ENCODE results near the gene ZNF419. TPM values are rescaled to one million over a fixed set of nuclear protein-coding genes. Genes with fewer than 3 reads are reported as not detected.
"Not testable (repeated sequence)": the region's sequence is repeated elsewhere in the genome, so short reads cannot be mapped to it uniquely, and the experiment has no call there.

Gene ZNF419
- 10 to 100 TPM in 7 of 12 donors, 1 to 10 TPM in 4, not detected in 1; 8.0 to 13.4 (median 10.2) TPM for polyA plus RNA-seq (ENCODE audit: insufficient read length in 12 of 12)
- long read RNA-seq, donor 1, partial matches to known transcripts = 0 of 3 reads
- long read RNA-seq, donor 1, other reads (novel, unspliced or antisense) = 0 of 3 reads
- long read RNA-seq, donor 2, full-length matches to known transcripts = 4 of 4 reads
- long read RNA-seq, donor 2, partial matches to known transcripts = 0 of 4 reads
- long read RNA-seq, donor 2, other reads (novel, unspliced or antisense) = 0 of 4 reads
- long read RNA-seq, donor 3, partial matches to known transcripts = 0 of 2 reads
- long read RNA-seq, donor 3, other reads (novel, unspliced or antisense) = 0 of 2 reads
- long read RNA-seq, donor 4, partial matches to known transcripts = 0 of 2 reads
- long read RNA-seq, donor 4, other reads (novel, unspliced or antisense) = 0 of 2 reads
- long read RNA-seq, donor 5, partial matches to known transcripts = 0 of 3 reads
- long read RNA-seq, donor 5, other reads (novel, unspliced or antisense) = 0 of 3 reads
- long read RNA-seq, donor 6 = 0 reads
- long read RNA-seq, donor 7, partial matches to known transcripts = 0 of 1 reads
- long read RNA-seq, donor 7, other reads (novel, unspliced or antisense) = 0 of 1 reads
- long read RNA-seq, donor 8, partial matches to known transcripts = 0 of 4 reads
- long read RNA-seq, donor 8, other reads (novel, unspliced or antisense) = 0 of 4 reads
- long read RNA-seq, donor 9, partial matches to known transcripts = 0 of 1 reads
- long read RNA-seq, donor 9, other reads (novel, unspliced or antisense) = 0 of 1 reads
- long read RNA-seq, donor 10, partial matches to known transcripts = 0 of 2 reads
- long read RNA-seq, donor 10, other reads (novel, unspliced or antisense) = 0 of 2 reads
- long read RNA-seq, donor 11 = 0 reads

DNA sequence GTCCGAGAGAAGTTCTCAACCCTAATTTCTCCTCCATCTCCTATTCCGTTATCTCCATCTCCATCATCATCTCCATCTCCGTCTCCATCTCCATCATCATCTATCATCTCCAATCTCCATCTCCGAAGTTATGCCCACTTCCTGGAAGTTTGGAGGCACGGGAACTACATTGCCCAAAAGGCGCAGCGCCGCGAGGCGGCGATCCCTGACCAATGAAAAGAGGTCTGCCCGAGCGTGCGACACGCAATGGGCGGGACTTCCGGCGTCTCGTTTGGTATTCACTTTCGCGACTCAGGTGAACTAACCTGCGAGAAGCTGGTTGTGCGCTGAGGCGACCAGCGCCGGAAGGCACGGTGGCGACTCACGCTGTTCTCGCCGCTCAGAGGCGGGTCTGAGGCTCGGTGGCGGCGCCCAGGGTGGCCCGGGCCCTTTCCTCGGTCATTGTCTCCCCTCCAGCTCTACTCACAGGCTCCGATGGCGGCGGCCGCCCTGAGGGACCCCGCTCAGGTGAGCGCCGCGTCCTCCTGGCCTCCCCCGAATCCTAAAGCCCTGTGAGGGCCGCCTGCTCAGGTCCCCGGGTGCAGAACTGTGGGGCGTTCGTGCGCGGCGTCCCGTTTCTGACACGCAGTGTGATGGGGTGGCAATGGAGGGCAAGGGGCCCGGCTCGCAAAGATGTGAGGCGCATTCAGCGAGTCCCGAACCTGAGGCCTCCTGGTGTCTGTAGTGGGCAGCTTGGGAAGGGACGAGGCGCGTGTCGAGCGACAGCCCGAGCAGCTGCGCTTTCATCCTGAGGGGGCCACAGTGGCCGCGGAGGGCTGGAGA, at the start of gene ZNF419:
ZNF419 (plus strand) TSS at position 274 of the 822 bp plus-strand sequence; CDS start at position 475, 201 bp downstream.
- DNase-seq = peak; percentile 94

DNA sequence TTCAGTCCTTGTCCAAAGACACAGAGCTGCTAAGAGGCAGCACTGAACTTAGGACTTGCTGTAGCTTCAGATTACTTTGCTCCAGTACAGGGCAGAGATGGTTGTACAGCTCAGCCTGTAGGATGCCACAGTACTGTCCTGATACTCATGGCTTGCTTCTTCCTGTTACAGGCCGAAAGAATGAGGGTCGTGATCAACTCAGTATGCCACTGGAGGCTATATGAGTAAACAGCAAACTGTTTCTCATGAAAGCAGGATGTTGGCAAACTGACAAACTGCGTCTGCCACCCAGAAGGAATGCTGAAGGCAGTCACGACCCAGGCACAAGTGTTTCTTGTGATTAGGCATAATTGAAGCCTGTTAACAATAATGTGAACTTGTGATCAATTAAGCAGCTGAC, 49.6 kb upstream of the ZNF419 start:
- no peak for DNase-seq

DNA sequence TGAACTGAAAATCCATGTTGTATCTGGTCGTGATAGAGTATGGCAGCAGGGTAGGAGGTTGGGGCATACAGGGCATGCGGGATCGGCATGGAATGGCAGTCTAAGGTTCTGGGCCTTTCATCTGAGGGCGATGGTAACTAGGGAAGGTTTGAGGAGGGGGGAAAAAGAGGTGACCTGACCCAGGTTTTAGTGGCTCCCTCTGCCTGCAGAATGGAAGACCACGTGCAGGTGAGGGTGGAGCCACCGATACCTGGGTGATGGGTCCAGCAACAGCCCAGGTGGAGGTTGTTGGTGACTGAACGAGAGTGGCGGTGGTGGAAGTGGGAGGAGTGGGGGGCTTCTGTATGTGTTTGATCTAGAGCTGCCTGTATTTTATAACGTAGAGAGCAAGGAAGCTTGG, 48.6 kb upstream of the ZNF419 start:
- no peak for DNase-seq

DNA sequence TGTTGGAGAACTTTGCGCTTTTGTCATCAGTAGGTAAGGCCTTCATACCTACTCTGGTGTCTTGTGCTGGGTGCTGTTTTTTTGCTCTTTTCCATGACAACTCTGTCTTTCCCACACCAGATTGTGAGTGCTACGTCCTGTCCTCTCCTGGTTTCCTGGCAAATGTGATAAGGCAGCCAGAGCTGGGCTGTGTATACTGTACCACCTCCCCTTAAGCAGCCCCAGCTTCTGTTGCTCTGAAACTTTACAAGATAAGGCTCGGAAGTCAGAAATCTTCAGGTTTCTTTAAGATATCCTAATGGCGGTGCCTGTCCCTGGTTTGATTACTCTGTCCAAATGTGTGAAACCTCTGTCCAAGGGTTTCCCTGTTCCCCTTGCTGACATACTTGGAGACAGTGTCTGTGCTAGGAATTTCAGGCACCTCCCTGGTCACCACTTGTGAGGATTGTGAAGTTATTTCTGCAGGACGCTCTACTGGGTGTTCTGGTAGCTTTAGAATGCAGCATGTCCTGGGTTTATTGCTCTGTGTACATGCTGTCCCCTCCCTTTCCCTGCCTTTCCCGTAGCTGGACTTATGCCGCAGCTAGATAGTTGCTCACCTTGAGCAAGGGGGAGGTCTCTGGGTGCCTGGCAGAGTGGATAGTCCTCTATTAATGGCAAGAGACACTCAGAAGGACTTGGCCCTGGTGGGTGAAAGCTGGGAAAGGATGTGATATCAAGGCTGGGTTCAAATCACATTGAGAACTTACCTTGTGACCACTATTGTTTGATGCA, 45.4 kb upstream of the ZNF419 start:
- DNase-seq = no peak

DNA sequence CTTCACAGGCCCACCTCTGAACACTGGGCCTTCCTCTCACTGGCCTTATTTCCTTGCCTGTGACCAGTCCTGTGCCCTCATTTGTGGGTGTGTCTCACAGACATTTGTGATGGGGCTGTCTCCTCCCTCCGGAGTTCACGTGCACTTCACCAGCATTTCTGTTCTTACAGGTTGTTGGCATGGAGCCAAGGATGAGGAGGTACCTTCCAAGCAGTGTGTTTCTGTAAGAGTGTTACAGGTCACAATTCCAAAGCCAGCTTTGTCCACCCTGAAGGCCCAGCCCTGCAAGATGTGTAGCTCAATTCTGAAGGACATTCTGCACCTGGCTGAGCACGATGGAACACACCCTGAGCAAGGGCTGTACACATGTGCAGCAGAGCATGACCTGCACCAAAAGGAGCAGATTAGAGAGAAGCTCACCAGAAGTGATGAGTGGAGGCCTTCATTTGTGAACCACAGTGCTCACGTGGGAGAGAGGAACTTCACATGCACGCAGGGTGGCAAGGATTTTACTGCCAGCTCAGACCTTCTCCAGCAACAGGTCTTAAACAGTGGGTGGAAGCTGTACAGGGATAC, 44.3 kb upstream of the ZNF419 start:
- DNase-seq = no peak

GRCh38 chr19:57452307-57452706, 35.2 kb upstream of the ZNF419 start:
- DNase-seq = no peak

DNA sequence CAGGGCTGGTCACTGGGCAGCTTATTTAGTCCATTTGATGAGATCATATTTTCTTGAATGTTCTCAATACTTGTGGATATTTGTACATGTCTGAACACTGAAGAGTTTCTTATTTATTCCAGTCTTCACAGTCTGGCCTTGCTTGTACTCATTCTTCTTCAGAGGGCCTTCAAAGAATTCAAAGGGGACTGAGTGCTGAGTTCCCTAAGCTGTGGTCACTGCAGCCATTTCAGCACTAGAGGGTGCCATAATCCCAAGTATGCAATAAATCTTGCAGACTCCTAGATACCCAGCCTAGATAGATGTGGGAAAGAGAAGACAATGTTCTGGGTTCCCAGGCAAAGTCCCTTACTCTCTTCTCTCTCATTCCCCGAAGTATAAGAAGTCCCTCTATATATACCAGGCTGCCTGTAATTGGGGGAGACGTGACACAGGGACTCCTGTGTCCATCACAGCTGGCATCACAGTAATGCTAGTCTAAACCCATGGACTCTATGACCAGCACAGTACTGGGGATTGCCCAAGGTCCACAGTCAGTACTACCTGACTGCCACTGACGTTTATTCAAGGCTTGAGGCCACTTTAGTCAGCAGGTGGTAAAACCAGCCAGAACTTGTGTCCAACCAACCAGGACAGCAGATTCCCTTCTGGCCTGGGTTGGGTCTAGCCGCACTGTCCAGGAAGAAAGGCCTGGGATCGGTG, 21.7 kb upstream of the ZNF419 start:
- DNase-seq = no peak

DNA sequence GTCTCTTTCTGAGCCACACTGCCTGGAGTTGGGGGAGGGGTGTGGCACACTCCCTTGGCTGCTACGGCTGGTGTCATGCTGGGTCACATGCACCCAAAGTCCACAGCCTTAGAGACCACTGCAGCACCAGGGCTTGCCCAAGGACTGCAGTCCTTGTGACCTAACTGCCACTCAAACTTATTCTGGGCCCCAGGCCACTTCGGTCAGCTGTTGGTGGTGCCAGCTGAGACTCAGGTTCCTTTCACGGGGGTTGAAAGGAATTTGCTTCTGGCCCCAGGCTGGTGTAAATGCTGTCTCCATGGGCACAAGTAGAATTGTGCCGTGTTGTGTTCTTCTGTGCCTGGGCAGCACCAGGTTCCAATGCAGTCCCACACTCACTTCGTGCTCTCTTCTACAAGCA, 21.1 kb upstream of the ZNF419 start:
- DNase-seq = no peak

DNA sequence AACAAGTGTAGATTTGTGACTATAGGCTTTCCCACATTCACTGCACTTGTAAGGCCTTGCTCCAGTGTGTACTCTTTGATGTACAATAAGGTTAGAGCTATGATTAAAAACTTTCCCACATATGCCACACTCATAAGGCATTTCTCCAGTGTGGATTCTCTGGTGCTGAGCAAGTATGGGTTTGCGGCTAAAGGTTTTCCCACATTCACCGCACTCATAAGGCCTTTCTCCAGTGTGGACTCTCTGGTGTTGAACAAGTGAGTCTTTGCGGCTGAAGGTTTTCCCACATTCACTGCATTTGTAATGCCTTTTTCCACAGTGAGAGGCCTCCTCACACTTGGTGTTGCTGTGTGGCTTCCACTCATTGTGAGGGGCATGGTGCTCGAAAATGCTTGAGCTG, 13.9 kb upstream of the ZNF419 start:
- no peak for DNase-seq

DNA sequence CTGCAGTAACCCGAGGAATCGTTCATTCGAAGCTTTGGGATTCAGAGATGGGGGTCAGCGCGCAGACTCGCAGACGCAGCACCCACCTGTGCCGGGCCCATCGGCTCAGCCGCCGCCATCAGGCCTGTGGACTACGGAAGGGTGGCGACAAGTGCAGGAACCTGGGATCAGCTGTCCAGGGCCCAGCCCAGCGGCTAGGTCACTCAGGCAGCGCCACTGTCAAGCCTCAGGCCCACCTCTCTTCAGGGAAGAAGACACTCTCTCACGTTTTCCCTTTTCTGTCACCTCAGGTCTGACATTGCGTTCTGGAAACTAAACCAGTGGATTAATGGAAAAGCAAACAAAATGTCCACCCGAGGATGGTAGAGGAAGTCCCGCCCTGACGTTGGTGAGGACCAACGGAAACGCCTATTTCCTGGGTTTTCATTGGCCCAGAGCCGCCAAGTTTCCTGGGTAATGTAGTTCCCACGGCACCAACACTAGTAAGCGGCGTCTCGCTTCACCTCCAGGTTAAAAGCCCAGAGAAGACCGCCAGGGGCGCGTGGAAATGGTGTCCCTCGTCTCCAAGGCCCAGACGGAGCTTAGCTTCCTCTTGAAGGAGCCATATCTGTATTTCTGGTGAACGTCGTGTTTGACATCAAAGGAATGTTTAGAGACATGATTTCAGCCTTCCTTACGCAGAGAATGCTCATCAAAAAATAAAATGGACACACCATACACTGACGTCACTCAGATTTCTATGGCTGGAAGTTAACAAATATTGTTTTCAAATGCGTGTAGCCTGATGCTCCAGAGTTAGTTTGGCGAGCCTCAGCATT, 10.2 kb upstream of the ZNF419 start, which contains the start of gene ZNF772:
ZNF772 (minus strand) TSS at position 376 of the 818 bp plus-strand sequence; CDS start at position 119, 257 bp downstream.
- peak; percentile 94 for DNase-seq

DNA sequence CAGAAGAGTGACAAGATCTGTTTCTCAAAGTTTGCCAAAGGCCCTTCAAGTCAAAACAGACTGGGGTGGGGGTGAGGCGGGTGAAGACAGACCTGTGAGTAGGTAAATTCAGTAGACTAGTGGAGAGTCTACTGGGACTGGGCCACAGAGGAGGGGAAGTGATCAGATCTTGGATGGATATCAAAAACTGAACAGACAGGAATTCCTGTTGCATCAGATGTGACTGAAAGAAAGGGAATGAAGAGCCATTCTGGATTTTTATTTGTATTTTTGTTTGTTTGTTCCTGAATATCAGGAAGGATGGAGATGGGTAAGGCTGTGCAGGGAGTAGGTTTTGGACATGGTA, 722 bp downstream of the ZNF419 start:
- not testable (repeated sequence) for DNase-seq

DNA sequence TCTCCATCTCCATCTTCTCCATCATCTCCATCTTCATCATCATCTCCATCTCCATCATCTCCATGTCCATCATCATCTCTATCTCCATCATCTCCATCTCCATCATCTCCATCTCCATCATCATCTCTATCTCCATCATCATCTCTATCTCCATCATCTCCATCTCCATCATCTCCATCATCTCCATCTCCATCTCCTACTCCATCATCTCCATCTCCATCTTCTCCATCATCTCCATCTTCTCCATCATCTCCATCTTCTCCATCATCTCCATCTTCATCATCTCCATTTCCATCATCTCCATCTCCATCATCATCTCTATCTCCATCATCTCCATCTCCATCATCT, 11.8 kb downstream of the ZNF419 start:
- DNase-seq = not testable (repeated sequence)

- DNase-seq = peak; percentile 97
Measured at GRCh38 chr19:57499680-57500395, 12.3 kb downstream of the ZNF419 start, which contains the start of gene ZNF773. Gene ZNF773, plus strand, starts transcription at chr19:57499938. Its CDS starts 143 bp downstream, at chr19:57500081.

GRCh38 chr19:57500400-57500799, 12.8 kb downstream of the ZNF419 start:
- not testable (repeated sequence) for DNase-seq

GRCh38 chr19:57506163-57506562, 18.6 kb downstream of the ZNF419 start:
- DNase-seq = no peak

DNA sequence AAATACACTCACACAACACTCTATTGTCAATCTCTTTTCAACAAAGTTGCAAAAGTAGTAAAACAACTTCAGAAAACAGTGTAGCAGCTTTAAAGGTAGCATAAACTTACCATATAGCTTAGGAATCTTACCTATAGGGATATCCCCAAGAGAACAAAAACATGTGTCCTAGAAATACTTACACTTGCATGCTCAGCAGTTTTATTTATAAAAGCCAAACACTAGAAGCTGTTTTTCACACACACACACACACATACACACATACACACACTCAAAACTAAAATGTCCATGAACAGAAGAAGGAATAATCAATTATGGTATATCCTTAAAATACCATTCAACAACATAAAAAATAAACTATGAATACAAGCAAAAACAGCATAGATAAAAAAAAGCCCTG, 23.9 kb downstream of the ZNF419 start:
- DNase-seq = no peak

DNA sequence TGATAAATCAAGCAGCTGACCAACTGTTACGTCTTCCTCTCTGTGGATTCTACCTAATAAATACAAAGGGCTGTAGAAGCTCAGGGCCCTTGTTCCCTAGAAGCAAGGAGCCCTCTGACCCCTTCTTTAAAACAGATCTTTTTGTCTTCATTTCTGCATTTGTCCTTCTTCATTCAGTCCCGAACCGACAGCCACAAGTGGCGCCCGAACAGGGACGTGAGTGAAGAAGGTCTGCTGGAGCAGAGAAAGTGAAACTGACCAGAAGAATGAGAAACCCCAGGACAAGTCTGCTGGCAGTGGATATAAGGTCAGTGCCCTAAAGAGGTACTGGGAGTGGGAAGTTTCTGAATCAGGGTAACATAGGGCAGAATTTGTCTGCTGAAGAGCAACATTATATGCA, 25.3 kb downstream of the ZNF419 start:
- no peak for DNase-seq

DNA sequence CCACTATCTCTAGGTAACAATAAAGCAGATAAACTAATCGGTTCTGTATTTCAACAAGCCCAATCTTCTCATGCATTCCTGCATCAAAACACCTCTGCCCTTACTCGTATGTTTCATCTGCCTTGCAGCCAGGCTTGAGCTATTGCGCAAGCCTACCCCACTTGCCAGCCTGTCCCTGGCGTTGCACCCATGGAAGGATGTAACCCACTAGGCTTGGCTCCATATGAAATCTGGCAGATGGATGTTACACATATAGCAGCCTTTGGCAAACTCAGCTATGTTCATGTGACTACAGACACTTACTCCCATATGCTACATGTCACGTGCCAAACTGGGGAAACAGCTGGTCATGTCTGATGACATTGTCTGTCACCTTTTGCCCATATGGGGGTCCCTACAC, 27.7 kb downstream of the ZNF419 start:
- DNase-seq = no peak

Data from muscle of arm (tissue), 14 donors.